GM19324 (cell line): ENCODE data around the gene RPS18.
"Not testable (repeated sequence)": the region's sequence is repeated elsewhere in the genome, so short reads cannot be mapped to it uniquely, and the experiment has no call there.

Experiments used
- ATAC-seq: cut with Tn5 transposase; IDR thresholded peaks from one replicate; pipeline ENCODE4 v1.9.1; 2021; ENCODE audit warnings: mild to moderate bottlenecking, moderate library complexity; ENCODE audit not compliant: unreplicated experiment, low FRiP score

The RPS18 gene

DNA sequence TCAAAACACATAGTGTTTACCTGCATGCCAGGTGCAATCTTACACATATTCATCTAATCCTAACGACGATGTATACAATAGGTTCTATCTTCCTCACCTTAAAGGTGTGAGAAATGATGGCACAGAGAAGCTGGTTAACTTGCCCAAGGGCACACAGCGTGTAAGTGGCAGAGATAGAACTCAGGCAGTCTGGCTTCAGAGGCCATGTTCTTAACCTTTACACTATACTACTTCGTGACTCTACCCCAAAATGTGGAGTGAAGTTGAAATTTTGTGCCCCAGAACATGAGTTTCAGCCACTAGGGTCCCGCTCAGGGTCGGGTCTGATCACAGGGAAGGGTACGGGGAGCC, 783 bp upstream of the RPS18 start:
- no peak for ATAC-seq

DNA sequence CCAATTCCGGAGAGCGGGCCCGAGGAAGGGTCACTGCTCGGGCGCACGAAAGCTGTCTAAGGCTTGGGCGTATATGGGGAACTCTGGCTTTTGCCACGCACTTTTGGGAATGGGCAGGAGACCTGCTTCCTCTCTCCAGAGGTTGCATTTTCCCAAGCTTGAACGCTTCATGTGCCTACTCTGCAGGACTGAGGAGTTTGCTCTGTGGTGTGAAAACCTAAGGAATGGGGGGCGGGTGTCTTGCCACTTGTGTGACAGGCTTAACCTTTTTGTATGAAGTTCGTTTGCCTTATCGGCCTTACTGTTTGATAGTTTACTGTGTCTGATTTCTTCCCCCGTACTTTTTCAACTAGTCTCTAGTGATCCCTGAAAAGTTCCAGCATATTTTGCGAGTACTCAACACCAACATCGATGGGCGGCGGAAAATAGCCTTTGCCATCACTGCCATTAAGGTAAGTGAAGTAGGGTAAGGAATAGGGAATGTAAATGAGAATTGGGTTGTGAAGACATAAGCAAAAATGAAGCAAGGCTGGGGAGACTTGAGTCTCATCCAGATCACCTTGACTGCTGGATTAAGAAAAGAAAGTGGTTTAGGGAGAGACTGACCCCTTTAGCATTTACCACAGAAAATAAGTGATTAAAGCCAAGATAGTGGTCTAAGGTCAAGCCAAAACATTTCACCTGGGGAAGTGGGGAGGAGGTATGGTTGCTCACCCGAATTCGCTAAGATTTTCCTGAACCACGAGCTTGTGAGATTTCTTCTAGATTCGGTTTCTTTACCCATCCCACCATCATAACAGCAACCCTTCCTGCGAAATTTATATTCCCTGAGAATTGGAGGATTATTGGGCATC, 627 bp downstream of the RPS18 start:
- no peak for ATAC-seq

DNA sequence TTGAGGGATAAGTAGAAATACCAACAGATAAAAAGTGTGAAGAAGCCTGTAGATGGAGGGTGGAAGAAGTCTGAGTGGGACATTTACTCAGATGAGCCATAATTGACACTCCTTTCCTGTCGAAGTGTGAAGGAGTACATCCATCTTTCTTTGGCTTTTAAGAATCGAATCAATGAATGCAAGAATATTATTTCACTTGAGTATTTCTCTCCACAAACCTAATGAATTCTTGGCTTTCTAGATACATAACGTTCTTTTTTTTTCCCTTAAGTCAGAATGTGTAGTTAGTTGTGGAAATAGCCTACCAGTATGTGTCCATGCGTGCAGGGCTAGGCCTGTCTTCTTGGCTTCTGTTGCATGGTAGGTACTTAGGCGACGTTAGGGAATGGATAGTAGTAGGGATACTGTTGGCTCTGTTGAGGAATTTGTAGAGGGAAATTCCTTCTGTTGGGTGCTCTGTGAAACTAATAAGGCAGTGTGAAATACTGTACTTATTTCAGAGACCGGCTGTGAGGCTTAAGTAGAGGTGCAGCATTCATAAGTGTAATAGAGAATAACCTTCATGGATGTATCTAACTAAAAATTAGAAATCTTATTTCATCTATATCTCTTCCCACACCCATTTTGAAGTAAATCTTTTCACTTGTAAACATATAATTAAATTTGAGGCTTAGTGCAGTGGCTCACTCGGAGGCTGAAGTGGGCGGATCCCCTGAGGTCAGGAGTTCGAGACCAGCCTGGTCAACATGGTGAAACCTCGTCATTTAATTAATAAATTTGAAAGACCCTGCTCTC, 1.5 kb downstream of the RPS18 start:
- no peak for ATAC-seq

DNA sequence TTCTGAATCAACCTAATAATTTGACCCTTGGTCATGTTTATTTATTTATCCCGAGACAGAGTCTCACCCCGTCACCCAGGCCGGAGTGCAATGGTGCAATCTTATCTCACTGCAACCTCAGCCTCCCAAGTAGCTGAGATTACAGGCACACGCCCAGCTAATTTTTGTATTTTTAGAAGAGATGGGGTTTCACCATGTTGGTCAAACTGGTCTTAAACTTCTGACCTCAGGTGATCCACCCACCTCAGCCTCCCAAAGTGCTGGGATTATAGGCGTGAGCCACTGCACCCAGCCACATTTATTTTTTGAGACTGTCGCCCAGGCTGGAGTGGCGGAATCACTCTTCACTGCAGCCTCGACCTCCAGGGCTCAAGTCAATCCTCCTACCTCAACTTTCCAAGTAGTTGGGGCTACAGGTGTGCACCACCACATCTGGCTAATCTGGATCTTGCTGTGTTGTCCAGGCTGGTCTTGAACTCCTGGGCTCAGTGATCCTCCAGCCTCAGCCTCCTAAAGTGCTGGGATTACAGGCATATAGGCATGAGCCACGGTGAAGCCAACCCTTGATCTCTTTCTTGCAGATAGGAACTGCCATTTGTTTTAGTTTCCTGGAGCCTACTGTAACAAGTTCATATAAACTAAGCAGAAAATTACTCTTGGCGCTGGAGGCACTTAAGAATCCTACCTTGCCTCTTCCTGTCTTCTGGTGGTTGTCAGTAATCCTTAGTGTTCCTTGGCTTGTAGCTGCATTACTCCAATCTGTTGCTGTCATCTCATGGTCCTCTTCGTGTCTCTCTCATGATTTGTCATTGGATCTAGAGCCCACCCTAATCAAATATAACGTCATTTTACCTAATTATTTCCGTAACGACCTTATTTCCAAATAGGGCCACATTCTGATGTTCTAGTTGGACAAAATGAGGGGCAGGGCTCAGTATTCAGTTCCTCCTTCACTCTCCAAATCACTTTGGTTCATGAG, 2.3 kb downstream of the RPS18 start:
- ATAC-seq, result no peak

GRCh38 chr6:33275795-33276580, 4.1 kb downstream of the RPS18 start:
- not testable (repeated sequence) for ATAC-seq

GRCh38 chr6:33276581-33276863, 4.6 kb downstream of the RPS18 start:
- no peak for ATAC-seq

DNA sequence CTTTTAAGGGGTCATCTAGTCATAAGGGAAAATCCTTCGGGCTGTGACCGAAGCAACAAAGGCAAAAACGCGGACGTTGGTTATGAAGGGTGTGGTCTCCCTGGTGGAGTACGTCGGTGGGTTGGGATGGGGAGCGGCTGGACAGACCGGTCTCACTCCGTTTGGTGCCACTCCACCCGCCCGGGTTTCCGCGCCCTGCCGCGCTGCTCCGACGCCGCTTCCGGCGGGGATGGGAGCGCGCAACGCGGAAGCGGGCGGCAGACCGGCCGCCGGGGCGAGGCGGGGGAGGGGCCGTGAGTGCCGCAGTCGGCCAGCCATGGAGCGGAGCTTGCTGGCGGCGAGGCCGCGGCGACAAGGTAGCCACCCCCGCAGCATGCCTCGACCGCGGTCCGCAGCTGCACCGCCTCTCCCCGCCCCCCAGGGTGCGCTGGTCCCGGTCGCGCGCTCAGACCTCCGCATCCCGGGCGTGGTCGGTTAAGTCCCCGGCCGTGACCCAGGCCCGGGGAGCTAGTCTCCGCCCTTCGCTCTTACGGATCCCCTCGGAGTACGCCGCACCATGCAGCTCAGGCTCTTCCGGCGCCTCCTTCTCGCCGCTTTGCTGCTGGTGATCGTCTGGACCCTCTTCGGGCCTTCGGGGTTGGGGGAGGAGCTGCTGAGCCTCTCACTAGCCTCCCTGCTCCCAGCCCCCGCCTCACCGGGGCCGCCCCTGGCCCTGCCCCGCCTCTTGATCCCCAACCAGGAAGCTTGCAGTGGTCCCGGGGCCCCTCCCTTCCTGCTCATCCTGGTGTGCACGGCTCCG, 5.2 kb downstream of the RPS18 start, which contains the start of gene B3GALT4:
Gene B3GALT4, plus strand, starts transcription at position 260 of the 799 bp plus-strand sequence. Its CDS starts 297 bp downstream, at position 557.
- peak; percentile 58 for ATAC-seq

DNA sequence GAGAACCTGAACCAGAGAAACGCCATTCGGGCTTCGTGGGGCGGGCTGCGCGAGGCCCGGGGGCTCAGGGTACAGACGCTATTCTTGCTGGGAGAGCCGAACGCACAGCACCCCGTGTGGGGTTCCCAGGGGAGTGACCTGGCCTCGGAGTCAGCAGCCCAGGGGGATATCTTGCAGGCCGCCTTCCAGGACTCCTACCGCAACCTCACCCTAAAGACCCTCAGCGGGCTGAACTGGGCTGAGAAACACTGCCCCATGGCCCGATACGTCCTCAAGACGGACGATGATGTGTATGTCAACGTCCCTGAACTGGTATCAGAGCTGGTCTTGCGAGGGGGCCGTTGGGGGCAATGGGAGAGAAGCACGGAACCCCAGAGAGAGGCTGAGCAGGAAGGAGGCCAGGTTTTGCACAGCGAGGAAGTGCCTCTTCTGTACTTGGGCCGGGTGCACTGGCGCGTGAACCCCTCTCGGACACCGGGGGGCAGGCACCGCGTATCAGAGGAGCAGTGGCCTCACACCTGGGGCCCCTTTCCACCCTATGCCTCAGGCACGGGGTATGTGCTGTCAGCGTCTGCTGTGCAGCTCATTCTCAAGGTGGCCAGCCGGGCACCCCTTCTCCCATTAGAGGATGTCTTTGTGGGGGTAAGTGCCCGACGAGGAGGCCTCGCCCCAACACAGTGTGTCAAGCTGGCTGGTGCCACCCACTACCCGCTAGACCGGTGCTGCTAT, 6.0 kb downstream of the RPS18 start:
- no peak for ATAC-seq

DNA sequence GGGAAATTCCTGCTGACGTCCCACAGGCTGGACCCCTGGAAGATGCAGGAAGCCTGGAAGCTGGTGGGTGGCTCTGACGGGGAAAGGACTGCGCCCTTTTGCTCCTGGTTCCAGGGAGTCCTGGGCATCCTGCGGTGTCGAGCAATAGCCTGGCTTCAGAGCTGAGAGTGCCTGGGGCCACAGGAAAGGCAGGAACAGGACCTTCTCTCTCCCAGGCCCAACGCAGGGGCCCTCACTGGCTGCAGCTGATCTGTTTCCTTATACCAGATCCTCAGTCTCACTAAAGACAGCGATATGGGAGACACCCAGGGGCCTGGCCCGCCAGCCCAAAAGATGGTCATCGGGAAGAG, 6.5 kb downstream of the RPS18 start:
- ATAC-seq, result no peak

DNA sequence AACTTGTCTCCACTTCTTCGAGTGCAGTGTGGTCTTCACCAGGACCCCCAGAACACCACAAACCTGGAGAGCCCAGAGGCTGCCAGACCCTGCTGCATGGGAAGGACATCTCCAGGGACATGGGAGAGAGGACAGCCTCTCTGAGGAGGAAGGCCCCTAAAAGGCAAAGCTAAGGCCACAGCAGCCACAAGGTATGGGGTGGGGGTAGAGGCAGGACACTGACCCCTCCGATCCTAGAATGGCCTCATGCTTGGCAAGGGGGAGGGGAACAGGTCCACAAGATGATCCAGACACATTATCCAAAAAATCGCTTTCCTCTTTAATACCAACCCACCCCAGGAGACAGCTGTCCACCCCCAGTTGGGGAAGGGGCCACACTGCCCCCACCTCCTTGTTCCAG, 6.9 kb downstream of the RPS18 start:
- no peak for ATAC-seq

GRCh38 chr6:33279257-33279695, 7.4 kb downstream of the RPS18 start:
- no peak for ATAC-seq

GRCh38 chr6:33279971-33280511, 8.2 kb downstream of the RPS18 start:
- no peak for ATAC-seq

DNA sequence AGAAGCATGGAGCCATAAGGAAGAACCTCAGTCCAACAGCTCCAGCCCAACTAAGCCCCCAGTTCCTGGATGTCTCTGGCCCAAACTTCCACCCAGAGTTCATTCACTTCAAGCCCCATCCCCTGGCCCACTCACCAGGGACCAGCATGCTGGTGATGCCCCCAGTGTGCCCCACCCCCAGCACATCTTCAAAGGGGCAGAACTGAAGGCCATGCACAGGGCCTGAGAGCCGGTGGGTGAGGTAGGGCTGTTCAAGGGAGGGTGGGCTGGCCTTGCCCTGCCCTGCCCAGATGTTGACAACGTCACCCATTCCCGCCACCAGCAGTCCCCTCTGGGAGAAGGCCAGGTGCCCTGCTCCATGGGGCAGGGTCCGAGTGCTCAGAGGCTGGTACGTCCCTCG, 8.7 kb downstream of the RPS18 start:
- ATAC-seq, result no peak

- ATAC-seq, result not testable (repeated sequence)
Observed at GRCh38 chr6:33285214-33285613, 13.3 kb downstream of the RPS18 start.

DNA sequence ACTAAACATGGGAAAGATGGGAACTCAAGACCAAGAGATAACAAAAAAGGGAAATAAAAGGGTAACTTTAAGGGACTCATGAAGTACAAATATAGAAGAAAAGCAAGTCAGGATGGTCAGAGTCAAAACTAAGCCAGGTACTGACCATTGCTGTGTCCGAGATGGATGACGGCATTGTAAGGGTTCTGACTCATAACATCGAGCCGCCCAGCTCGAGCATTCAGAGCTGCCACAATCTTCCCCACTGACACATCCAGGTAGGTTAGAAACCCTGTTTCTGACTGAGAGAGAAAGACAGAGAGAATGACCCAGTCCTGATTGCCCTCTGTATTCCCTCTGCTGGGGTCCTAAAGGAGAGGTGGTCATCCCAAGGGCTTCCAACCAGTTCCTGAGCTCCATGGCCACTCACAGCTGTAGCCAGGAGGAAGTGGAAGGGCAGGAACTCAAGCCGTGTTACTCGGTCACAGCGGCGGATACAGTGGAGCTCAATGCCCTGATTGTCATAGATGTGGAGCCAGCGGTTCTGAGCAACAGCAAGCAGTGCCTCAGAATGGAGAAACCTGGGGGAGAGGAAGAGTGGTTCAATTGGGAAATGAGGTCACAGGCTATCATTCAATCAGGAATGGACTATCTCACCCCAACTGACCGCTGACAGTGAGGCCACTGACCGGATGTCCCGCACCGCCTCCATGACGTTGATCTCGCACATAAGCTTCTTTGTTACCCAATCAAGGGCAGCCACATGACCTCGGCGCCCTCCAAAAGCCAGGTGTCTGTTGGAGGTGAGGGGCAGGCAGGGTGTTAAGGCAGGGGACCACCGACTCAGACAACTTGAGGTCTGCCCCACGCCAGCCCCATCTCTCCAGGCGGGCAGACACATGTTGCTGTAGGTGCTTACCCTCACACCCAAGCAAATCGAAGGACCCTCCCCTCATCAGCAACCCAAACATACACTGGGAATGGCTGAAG, 15.4 kb downstream of the RPS18 start:
- no peak for ATAC-seq

DNA sequence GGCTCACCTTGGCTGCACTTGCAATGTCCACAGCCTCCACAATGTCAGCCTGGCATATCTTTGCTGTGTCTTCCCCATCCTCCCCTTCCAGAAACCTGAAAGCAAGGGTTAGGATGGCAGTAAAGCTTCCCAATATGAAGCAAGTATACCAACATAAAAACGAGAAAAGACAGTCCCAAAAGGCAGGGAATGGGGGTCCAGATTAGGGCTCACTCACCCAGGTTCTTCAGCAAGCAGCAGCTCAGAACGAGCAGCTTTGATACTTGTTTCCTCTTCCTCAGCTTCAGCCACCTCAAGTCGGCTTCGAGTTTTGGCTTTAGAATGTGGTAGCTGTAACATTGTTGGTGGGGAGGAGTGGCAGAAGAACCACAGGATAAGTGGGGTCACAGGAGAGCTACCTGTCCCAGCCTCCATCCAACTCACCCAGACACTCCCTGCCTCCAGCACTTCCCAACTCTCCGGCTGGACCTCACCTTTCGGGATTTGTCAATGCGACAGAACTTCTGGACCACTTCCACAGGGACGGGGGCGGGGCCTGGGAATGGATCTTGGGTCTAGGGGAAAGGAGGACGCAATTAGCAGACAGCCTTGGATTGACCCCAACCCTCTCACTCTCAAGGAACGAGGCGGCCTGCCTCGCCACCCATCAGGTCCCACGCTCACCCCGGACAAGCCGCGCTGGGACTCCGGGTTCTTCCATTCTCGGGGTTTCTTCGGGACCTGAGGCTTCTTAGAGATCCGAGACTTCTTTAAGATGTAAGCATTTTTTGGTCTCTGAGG, 16.5 kb downstream of the RPS18 start:
- peak; percentile 3 for ATAC-seq
